Measurements from ENCODE around the gene RANBP3. TPM values are rescaled to one million over a fixed set of nuclear protein-coding genes. Genes with fewer than 3 reads are reported as not detected.

The RANBP3 gene
- total RNA-seq, 1 experiment from 2014 or later: 62.4 TPM

GRCh38 chr19:5903624-5904351, 74.2 kb downstream of the RANBP3 start, which contains the start of gene NDUFA11:
TSS of gene NDUFA11 (minus strand) at chr19:5903790. CDS start at chr19:5903708, 82 bp downstream.
- POLR2A ChIA-PET: interaction anchor here (0.6 to 2.0 kb wide), 10 partner anchors 9 to 281 kb away, joined by 3 to 34 read pairs (median 4); partner anchors contain the start of genes CATSPERD, DUS3L, LONP1 and RPL36
- CTCF ChIA-PET: interaction anchor here (0.6 to 2.3 kb wide), 7 partner anchors 11 to 214 kb away, joined by 3 to 37 read pairs (median 5); partner anchors contain the start of genes NRTN, RANBP3 and RPL36
- peaks cover 9 to 24% of the 10 kb centered on the region in 2 experiments; a peak in 3 of 4 replicates for H3K4me1 ChIP-seq (ENCODE audit: control insufficient read depth in 1 of 2, insufficient read depth in 2 of 2, low read length in 2 of 2)

More at GRCh38 chr19:5903624-5904351, 74.2 kb downstream of the RANBP3 start, which contains the start of gene NDUFA11:
- H3K9me2 ChIP-seq (ENCODE audit: insufficient read depth): no peaks in the 10 kb centered on the region
- H3K9ac ChIP-seq (ENCODE audit: low read length): peak within 1 kb of the TSS; percentile 100
- H2AFZ ChIP-seq (ENCODE audit: low read depth, low read length, poor library complexity, severe bottlenecking): no peak within 1 kb of the TSS
- peak within 1 kb of the TSS; percentile 100 for H3K4me3 ChIP-seq (replicated peaks in 1 of 2; ENCODE audit: low read depth in 1 of 2, low read length in 2 of 2)
- RAD21 ChIA-PET (ENCODE audit: low non-redundant PET in 1 of 2, low total read pairs in 2 of 2, uncharacterized antibody in 2 of 2, unreplicated experiment in 2 of 2): interaction anchor here (0.6 to 1.8 kb wide), 2 partner anchors 84 to 100 kb away, joined by 3 to 6 read pairs; partner anchors contain the start of gene NRTN (in 1 of the 2)
- TF ChIP-seq POLR2AphosphoS5 (IDR thresholded peaks at IDR 0.05; ENCODE audit: low read depth, low read length) (peak; percentile 93), ZBTB33 (IDR thresholded peaks at IDR 0.05; ENCODE audit: extremely low read depth, insufficient replicate concordance, low read length) (peak; percentile 98), RAD21 (IDR thresholded peaks at IDR 0.05; ENCODE audit: low read depth) (no peak), CTCF (IDR thresholded peaks at IDR 0.05 in 2 of 3, conservative IDR thresholded peaks at IDR 0.05 in 1 of 3; ENCODE audit: borderline replicate concordance in 1 of 3, insufficient read depth in 1 of 3, low read depth in 2 of 3, low read length in 2 of 3) (no peak), SP1 (IDR thresholded peaks at IDR 0.05; ENCODE audit: low read depth) (peak; percentile 73), EZH2 (IDR thresholded peaks at IDR 0.05) (no peak), TCF7L2 (IDR thresholded peaks at IDR 0.05; ENCODE audit: borderline replicate concordance, extremely low read depth, insufficient read depth, insufficient read length) (peak; percentile 37), ZFX (IDR thresholded peaks at IDR 0.05) (peak; percentile 59; the same call in 1 of the 2 replicates), POLR2A (IDR thresholded peaks at IDR 0.05; ENCODE audit: borderline replicate concordance, extremely low read depth, insufficient read depth, insufficient read length) (peak; percentile 51), YY1 (IDR thresholded peaks at IDR 0.05; ENCODE audit: extremely low read depth, insufficient replicate concordance, low read depth, low read length) (peak; percentile 86), JUND (IDR thresholded peaks at IDR 0.05) (no peak), EZH2phosphoT487 (IDR thresholded peaks at IDR 0.05; ENCODE audit: borderline replicate concordance) (no peak), MAX (IDR thresholded peaks at IDR 0.05) (peak; percentile 97)
- H3K4me2 ChIP-seq (ENCODE audit: low read length): peak within 1 kb of the TSS; percentile 88
- no peaks in the 10 kb centered on the region for H3K27me3 ChIP-seq (ENCODE audit: insufficient read depth, low read length)
- peak within 1 kb of the TSS; percentile 94 for H3K27ac ChIP-seq (ENCODE audit: low read depth, low read length)
- H4K20me1 ChIP-seq (ENCODE audit: insufficient read depth): no peaks in the 10 kb centered on the region
- peak; percentile 72 for ATAC-seq
- DNase-seq (ENCODE audit: low read depth, low spot score): peak; percentile 90
- H3K79me2 ChIP-seq (ENCODE audit: insufficient read depth, low read length): peaks cover 44% of the 10 kb centered on the region
- no peaks in the 10 kb centered on the region for H3K9me3 ChIP-seq (ENCODE audit: control insufficient read depth in 1 of 2, insufficient read depth in 1 of 2, low read depth in 1 of 2, low read length in 2 of 2)
- BruUV-seq (replicated peaks): no TSS peak
- intact Hi-C loops (cut with micrococcal nuclease): loop anchor here (2.0 kb wide), 1 partner anchor 77 kb away; no protein-coding TSS in a partner anchor
- H3K36me3 ChIP-seq (ENCODE audit: control insufficient read depth in 1 of 2, insufficient read depth in 2 of 2, low read length in 2 of 2): peaks cover 0 to 5% of the 10 kb centered on the region in 2 experiments; a peak in 3 of 4 replicates

Data from HCT116 (cell line).